GM03348 (cell line): ENCODE results near the gene BCO2.

Experiments
- DNase-seq: peaks from one replicate; pipeline ENCODE4 v3.0.0; 2012; ENCODE audit warnings: low spot score

BCO2 gene

GRCh38 chr11:112216561-112217105 lies 41.3 kb downstream of the BCO2 start:
- DNase-seq, result no peak

- peak; percentile 77 for DNase-seq
Observed at GRCh38 chr11:112219476-112220232, 44.3 kb downstream of the BCO2 start.

GRCh38 chr11:112221274-112221835 lies 46.0 kb downstream of the BCO2 start:
- DNase-seq, result no peak

- no peak for DNase-seq
Observed at GRCh38 chr11:112222303-112222702, 47.0 kb downstream of the BCO2 start.

GRCh38 chr11:112223121-112223520 lies 47.8 kb downstream of the BCO2 start:
- no peak for DNase-seq

GRCh38 chr11:112223754-112224532 lies 48.6 kb downstream of the BCO2 start:
- no peak for DNase-seq

GRCh38 chr11:112225753-112226061 lies 50.4 kb downstream of the BCO2 start:
- peak; percentile 75 for DNase-seq

GRCh38 chr11:112226062-112226830 lies 50.9 kb downstream of the BCO2 start, which contains the start of gene PTS:
TSS of gene PTS (plus strand) at chr11:112226428. CDS start at chr11:112226444, 16 bp downstream.
- peak; percentile 98 for DNase-seq

- DNase-seq, result peak; percentile 51
Observed at GRCh38 chr11:112226831-112227401, 51.6 kb downstream of the BCO2 start.

GRCh38 chr11:112227471-112227870 lies 52.2 kb downstream of the BCO2 start:
- DNase-seq, result no peak

- DNase-seq, result no peak
Observed at GRCh38 chr11:112228706-112229105, 53.4 kb downstream of the BCO2 start.

- DNase-seq, result no peak
Observed at GRCh38 chr11:112229159-112229558, 53.8 kb downstream of the BCO2 start.

GRCh38 chr11:112229746-112230433 lies 54.6 kb downstream of the BCO2 start:
- DNase-seq, result peak; percentile 79

GRCh38 chr11:112231952-112232351 lies 56.6 kb downstream of the BCO2 start:
- DNase-seq, result no peak

- no peak for DNase-seq
Observed at GRCh38 chr11:112235750-112236390, 60.6 kb downstream of the BCO2 start.

- no peak for DNase-seq
Observed at GRCh38 chr11:112237451-112237850, 62.1 kb downstream of the BCO2 start.

- no peak for DNase-seq
Observed at GRCh38 chr11:112238041-112238440, 62.7 kb downstream of the BCO2 start.

GRCh38 chr11:112241486-112241885 lies 66.2 kb downstream of the BCO2 start:
- DNase-seq, result peak; percentile 48

- no peak for DNase-seq
Observed at GRCh38 chr11:112247201-112247600, 71.9 kb downstream of the BCO2 start.

- no peak for DNase-seq
Observed at GRCh38 chr11:112248201-112248600, 72.9 kb downstream of the BCO2 start.
